KBM-7 (cell line): ENCODE measurements around the gene DIS3L2.

Experiments
- DNase-seq: peaks from one replicate; pipeline ENCODE4 v3.0.0-alpha.2; 2015
- in situ Hi-C: fragments of 300-500 bp; cut with MboI; formaldehyde crosslinking; loops from 2 replicates; pipeline ENCODE4 v1.14.3; 2020; ENCODE audit warnings: low sequenced_read_pairs, low pct_unique_long_range_greater_than_20kb, mixed read lengths

The DIS3L2 gene

DNA sequence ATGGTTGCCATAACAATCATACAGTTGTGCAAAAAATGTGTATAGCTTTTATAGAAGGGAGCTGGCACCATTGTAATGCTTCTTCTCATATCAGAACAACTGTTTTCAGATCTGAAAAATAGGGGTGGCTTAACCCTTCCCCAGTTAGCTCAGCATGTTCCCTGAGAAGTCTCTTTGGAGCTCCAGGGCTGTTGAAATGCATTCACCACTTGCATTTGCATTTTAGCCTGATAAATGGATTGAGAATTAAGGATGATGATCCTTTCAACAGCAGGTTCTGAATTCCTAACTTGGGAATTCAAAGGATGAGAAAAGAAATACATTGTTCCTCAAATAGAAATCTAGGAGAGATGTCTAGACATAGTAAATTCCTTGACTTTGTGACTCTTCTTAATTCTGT is 235.3 kb downstream of the DIS3L2 start:
- DNase-seq = no peak
- in situ Hi-C loops = no loop called here

DNA sequence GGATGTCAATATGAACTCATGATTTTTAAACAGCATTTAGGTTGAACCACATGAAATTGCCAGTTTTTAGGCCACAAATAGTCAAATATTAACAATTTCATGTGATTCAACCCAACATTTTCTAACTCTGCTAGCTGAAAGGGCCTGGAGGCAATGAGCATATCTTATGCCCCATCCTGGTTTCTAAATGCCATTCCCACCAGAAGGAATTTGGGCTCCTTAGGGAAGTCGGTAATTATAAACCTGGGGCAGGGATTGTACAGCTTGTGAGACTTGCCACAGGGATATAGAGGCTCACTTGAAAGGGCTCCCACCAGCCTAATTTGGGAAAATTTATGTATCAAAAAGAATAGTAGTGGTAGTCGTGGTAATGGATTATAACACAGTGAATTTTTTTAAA is 238.7 kb downstream of the DIS3L2 start:
- in situ Hi-C loops = no loop called here
- no peak for DNase-seq

DNA sequence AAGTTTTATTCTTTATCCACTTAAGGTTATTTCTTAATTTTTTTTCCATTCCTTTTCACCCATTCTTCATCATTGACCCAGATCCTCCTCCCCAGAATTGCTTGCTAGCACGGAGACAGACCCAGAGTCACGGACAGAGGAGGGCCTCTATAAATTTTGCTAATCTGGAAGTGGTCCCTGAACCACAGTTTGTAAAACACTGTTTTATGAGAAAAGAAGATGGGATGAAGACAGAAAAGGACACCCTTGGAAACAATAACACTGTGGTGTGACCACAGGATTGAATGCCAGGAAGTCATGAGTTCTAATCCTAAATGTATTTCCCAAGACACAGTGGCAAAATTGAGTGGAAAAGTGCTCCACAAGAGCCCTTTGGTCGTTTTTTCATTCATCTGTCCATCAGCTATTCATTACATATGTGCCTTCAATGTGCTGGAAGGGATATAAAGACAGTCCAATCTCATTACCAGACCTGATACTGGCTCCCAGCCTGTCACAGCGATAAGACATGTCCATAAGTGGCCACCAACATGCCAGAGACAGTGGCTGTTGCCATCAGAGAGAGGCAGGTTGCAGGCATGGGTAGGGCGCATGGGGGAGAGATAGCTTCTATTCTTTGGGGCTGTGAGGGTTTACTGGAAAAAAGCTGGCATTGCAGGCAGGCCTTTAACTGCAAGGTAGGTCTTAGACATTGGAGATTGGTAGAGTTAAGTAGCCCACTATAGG is 241.8 kb downstream of the DIS3L2 start:
- in situ Hi-C loops = no loop called here
- no peak for DNase-seq

DNA sequence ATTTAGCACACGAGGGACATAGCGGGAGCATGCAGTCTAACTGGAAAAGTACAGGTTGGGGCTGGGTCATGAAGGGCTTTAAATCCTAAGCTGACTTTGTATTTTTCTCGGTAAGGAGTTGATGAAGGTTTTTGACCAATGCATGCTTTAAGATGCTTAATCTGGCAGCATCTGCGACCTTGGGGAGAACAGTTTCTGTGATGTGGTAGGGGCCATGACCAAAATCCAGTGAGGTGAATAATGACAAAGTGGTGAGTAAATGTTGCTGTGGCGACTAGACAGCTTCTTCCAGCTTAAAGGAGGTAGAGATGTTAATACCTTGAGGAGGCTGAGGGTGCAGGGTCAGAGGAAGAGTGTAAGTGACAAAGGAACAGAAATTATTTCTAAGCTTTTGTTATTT is 242.4 kb downstream of the DIS3L2 start:
- no peak for DNase-seq
- in situ Hi-C loops = no loop called here

DNA sequence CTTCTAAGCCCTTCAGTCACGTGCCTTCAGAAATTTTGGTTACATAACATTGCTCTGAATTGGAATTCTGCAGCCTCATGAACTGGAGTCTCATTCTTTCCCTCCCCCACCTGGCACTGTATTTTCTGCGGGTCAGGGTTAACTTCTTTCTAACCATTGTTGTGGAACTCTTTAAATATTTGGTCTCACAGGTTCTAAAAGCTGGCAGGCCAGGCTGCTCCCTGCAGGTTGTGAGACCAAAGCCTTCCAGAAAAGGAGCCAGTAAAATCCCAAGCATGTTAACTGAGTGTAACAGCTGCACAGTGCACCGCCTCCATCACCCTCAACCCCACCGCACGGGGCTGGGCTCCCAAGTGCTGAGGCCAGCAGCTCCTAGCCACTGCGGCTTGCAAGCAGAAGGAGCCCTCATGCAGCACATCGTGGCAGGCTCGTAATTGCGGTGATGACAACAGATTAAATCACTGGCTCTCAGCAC is 243.0 kb downstream of the DIS3L2 start:
- in situ Hi-C loops = no loop called here

DNA sequence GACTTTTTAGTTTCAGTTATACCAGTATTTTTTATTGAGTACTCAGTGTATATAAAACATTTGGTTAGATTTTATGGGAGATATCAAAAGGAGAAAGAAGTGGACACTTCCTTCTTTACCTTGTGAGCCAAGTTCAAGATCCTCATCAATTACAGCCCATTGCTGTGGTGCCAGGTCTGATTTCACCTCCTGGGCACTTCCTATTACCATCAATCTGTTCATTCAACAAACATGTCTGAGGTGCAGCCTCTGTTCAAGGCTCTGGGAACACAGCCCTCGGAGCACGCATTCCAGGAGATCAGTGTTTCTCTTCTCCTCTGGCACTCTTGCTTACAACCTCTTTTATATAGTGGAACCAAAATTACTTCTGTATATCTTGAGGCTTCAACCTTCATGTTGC is 245.7 kb downstream of the DIS3L2 start:
- in situ Hi-C loops = no loop called here
- DNase-seq = no peak

More for the DNA sequence above, 243.0 kb downstream of the DIS3L2 start:
- no peak for DNase-seq

DNA sequence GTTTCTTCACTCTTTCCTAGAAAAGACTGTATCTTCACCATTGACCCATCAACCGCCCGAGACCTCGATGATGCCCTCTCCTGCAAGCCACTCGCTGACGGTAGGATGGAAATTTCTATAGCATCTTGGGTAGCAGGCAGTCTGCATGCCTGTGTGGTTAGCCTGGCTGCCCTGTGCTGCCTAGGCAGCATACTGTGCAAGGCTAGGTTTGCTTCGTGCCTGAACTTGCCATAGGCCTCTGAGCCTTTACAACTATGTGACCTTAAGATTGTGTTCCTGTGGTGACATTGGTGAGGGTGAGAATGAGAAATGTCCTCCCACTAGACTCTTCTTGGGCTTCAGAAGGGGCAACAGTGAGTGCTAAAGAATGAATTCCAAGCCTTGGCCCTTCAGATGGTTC is 248.8 kb downstream of the DIS3L2 start:
- in situ Hi-C loops = no loop called here
- DNase-seq = no peak

DNA sequence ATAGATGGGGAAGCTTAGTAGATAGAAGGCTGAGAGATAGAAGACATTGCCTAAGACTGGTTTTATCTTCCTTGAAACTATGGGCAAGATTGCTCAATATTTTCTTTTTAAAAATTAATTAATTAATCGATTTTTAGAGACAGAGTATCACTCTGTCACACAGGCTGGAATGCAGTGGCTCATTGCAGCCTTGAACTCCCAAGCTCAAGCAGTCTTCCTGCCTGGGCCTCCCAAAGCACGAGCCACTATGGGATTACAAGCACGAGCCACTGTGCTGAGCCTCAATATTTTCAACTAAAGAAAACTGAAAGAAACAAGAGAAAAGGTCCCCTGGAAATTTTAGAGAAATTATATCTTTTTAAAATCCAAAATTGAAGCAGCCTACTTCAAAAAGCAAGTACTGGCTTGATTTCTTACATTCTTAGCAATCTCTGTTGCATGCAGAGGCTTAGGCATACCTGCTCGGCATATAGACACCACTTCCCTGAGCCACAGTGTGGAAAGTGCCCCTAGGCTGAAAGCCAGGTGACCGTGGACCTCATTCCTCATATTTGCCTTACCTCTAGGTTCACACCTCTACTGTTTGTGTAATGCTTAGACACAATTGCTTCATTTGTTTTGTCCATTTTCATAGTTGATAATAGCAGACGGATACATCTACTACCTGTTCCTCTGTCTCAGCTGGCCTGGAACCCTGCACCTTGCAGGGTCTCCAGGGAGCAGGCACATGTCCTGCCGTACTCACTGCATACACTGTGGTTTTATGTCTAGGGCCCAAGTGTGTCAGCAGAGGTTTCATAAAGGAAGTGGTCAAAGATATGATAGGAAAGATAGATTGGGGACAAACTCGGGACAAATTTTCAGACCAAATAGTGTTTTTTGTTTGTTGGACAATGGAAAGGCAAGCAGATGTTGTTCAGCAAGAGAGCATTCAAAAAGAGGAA is 250.5 kb downstream of the DIS3L2 start:
- in situ Hi-C loops = no loop called here
- DNase-seq = no peak

DNA sequence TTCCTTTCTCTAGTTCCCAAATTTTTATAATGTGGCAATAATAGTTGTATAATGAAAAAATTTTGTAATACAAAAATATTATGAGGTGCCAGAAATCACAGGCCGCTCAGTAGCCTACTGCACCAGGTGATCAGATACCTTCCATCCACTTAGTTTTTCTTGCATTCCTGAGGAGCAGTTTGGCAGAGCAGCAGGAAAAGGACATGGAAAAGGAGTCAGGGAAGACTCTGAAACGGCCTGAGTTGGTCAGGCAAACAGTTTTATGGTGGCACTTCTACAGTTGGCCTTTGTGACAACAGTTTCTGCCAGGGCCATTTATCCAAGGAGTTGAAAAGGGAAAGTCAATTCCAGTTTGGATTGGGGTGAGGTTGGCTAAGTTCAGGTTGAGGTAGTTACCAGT is 251.7 kb downstream of the DIS3L2 start:
- no peak for DNase-seq
- in situ Hi-C loops = no loop called here

DNA sequence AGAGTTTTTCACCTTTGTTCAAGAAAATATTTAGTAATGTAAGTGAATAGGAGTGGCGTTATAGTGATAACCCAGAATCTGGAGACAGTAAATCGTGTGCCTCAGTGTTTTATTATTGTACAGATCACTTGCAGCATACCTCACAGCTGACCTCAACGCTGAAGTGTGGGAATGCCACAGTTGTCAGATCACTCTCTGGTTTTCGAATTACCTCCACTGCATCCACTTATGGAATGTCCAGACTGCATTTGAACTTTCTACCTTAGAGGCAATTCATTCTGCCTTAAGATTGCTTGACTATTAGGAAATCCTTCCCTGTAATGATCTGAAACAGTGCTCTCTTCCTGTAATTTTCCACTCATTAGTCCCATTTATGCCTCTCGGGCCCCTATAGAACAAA is 252.5 kb downstream of the DIS3L2 start:
- in situ Hi-C loops = no loop called here
- no peak for DNase-seq

DNA sequence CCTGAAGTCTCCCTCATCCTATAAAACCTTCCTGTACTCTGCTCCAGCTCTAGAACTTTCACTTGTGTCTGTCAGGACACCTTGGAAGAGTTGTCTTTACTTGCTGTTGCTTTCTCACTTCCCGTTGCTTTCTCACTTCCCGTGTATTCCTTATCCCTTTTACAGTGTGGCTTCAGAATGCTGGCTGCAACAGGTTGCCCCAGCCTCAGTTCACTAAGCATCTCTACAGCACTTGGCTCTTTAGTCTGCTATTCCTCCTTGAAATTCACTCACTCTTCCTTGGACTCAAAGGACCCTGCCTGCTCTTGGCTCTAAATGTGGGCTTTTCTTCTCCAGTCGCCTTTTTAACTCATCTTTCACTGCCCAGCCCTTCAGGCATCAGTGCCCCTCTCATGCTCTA is 254.5 kb downstream of the DIS3L2 start:
- in situ Hi-C loops = no loop called here
- no peak for DNase-seq

DNA sequence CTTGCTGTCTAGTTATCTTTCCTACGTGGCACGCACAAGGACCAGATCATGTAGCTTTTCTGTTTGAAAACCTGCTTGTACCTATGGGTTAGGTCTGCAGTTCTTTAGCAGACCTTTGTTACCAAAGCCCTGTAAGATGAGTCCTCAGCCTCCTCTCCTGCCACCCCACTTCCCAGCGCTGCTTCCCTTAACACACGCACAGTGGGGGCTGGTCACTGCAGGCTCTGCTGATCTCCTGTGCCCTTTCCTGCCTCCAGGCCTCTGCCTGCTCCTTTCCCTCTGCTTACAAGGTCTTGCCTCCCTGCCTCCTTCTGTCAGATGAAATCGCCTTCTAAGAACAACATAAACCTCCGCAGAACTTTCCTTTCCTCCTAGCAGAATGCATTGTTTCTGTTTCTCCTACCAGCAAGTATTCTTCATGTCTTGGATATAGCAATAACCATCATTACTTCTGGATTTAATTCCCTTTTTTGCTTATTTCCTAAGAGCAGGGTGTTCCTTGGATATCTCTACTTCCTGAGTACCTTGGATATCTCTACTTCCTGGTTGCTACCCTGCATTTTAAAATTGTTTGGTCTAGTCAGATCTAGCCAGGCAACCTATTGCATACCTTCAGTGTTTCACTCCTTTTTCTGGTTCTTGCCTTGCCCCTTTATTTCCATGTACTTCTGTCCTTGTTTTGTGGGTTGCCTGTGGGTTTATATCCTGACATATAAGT is 257.4 kb downstream of the DIS3L2 start:
- in situ Hi-C loops = no loop called here
- DNase-seq = no peak

DNA sequence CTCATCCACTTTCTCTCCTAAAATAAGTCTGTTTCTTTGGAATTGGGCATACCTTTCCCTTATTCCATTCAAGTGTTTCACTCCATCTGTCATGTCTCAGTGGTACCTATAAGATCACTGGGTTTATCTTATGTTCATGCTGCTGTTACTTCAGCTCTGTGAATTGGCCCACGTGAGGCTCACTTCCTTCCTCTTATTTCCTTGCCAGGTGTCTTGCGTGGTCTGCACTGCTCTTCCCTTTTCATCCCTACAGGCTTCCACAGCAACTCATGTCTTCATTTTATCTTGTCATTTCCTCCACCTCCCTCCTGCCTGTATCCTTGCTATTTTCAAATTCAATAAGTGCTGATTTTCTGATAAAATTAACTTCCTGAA is 258.0 kb downstream of the DIS3L2 start:
- peak; percentile 60 for DNase-seq
- in situ Hi-C loops = no loop called here

DNA sequence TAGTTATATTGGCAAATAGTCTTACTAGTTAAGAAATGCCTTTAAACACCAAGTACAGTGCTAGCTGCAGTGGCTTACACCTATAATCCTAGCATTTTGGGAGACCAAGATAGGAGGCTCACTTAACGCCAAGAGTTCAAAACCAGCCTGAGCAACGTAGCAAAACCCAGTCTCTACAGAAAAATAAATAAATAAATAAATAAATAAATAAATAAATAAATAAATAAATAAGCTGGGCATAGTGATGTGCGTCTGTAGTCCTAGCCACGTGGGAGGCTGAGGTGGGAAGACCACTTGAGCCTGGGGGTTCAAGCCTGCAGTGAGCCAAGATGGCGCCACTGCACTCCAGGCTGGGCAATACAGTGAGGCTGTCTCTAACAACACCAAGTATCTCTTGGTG is 258.4 kb downstream of the DIS3L2 start:
- no peak for DNase-seq
- in situ Hi-C loops = no loop called here

DNA sequence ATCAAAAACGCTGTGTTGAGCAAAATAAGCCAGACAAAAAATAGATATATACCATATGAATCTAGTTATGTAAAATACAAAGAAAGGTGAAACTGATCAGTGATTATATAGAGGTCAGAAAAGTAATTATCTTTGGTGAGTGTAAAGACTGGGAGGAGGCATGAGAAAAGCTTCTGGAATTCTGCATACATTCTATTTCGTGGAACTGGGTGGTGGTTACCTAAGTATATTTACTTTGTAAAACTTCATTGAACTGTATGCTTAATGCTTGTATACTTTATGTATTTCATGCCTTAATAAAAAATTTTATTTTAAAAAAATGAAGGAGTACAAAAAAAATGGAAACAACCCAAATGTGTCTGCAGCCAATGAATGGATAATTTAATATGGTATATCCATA is 263.9 kb downstream of the DIS3L2 start:
- no peak for DNase-seq
- in situ Hi-C loops = no loop called here

DNA sequence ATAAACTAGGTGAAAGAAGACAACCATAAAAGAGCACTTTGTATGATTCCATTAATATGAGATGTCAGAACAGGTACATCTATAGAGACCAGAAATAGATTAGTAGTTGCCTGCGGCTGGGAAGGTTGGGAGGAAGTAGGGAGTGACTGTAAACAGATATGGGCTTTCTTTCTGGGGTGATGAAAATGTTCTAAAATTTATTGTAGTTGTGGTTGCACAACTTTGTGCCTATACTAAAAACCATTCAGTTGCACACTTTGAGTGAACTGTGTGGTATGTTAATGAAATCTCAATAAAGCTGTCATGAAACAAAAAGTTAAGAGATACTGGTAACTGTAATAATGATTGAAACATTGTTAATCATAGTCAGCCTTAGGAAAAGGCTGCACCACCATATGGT is 264.4 kb downstream of the DIS3L2 start:
- no peak for DNase-seq
- in situ Hi-C loops = no loop called here

DNA sequence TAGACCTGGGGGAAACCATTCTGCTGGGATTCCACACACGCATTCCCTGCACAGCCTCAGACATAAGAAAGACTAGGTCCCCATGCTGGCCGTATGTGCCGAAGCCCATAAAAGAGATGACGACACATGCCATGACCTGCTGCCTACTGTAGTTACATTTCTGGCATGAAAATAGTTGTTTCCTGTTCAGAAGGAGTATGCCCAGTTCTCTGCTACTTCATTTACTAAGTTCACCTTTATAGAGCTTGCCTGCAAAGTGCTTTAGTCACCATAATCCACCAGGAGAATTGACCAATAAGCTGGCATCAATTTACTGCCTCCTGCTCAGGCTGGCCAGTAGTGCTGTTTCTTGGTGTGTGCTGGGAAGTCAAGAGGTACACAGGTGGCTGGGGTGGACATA is 266.8 kb downstream of the DIS3L2 start:
- in situ Hi-C loops = no loop called here

DNA sequence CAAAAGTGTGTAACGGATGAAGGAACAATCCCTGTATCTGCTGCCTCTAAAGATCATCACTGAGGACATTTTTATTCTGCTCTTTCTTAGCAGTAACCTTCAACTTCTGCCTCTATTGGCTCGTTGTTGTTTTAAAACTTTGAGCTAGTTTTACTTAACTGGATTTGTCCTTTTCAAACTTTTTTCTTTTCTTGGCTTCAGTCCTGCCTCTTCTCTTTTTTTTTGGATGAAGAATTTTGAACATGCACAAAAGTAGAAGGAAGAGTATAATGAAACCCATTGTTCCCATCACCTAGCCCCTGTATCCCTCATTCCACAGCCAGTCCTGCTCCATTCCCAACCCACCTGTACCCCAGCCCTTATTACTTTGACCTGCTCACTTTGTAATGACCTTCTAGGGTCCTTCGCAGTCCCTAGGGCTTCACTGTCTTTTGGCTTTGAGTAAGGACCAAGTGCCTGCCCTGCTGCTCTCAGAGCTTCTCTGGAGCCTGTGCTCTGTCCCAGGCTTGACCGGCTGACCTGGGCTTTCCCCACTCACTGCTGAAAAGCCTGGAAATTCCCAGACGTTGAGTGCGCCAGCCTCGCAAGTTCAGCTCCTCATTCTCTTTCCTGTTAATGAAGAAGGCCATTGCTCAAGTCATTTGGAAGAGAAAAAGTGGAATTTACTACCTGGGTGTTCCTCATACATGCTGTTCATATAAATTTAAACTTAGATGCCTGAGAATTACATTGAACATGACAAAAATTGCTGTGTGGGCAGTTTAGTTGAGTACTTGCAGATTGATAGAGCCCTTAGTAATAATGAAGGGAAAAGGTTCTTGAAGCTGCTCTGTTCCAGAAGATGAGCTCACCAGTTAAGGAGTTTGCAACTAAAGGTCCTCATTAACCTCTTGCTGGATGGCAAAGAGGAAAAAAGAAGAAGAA is 267.7 kb downstream of the DIS3L2 start:
- in situ Hi-C loops = no loop called here
- DNase-seq = no peak

More for the DNA sequence above, 266.8 kb downstream of the DIS3L2 start:
- DNase-seq = no peak

DNA sequence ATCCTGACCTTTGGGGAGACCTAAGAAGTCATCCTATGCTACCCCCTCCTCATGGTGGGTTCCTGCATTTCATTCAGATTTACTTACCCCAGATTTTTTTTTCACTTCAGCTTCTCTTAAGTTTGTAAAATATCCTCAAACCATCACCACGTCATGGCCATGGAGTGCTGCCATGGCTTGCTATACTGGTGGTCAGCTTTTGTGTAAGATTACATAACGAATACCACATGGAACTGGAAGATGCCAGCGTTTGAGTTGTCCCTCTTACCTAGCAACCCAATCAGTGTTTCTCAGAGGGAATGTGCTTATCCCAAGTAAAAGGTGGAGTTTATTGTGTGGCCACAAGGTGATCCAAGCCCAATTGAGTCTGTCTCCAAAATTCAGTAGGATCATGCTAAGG is 268.4 kb downstream of the DIS3L2 start:
- no peak for DNase-seq
- in situ Hi-C loops = no loop called here
